Measurements from ENCODE around the gene LMNA.
"Not testable (repeated sequence)": the region's sequence is repeated elsewhere in the genome, so short reads cannot be mapped to it uniquely, and the experiment has no call there.

Gene LMNA

GRCh38 chr1:156162430-156163037 is 48.0 kb downstream of the LMNA start:
- DNase-seq (ENCODE audit: low spot score): no peak

GRCh38 chr1:156163712-156164111 is 49.2 kb downstream of the LMNA start:
- no peak for DNase-seq (ENCODE audit: low spot score)

GRCh38 chr1:156164125-156164831 is 49.8 kb downstream of the LMNA start:
- no peak for DNase-seq (ENCODE audit: low spot score)

DNA sequence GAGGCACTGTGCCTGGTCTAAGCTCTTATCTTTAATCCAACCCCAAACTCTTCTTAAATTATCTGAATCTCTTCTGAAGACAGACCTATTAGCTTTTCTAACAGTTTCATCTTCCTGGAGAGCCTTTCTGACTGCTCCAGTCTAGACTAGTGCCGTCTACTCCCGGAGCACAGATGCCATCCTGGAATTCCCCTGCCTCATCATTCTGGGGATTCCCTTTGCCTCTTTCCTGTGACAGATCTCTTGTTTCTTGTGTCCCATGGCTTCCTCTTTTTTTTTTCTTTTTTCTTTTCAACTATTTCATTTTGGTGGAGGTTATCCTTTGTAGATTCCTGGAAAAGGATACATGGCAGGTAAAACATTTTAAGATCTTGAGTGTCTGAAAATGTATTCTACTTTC is 50.6 kb downstream of the LMNA start:
- no peak for DNase-seq (ENCODE audit: low spot score)

- no peak for DNase-seq (ENCODE audit: low spot score)
These were observed 53.0 kb downstream of the LMNA start for GRCh38 chr1:156167536-156167935.

DNA sequence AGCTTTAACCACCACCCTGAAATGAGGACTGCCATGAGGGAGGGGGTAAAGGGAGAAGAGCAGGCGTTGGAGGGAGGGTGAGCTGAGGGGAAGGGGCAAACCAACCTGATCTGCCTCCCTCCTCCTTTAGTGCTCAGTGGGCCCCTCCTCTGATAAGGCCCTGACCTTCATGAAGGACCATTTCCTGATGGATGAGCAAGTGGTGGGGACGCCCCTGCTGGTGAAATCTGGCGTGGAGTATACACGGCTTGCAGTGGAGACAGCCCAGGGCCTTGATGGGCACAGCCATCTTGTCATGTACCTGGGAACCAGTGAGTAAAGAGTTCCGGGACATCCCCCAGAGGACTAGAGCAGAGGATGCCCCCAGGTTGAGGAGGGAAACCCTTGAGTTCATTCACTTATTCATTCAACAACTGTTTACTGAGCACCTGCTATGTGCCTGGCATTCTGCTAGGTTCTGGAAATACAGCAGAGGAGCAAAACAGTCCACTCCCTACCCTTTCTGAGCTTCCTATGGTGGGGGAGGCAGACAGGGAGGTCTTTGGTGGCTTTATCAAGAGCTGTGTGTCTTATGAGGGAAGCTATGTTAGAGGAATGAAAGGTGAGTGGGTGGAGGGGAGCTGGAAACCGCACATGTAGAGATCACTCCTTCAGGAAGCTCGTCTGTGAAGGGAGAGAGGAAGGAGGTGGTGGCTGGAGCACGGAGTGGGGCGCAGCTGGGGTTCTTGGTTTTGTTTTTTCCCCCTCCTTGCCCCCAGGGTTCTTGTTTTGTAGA is 58.4 kb downstream of the LMNA start:
- DNase-seq (ENCODE audit: low spot score): no peak

GRCh38 chr1:156176610-156177210 is 62.2 kb downstream of the LMNA start:
- DNase-seq (ENCODE audit: low spot score): no peak

- DNase-seq (ENCODE audit: low spot score): peak; percentile 21
These were observed 63.6 kb downstream of the LMNA start for GRCh38 chr1:156177919-156178654.

DNA sequence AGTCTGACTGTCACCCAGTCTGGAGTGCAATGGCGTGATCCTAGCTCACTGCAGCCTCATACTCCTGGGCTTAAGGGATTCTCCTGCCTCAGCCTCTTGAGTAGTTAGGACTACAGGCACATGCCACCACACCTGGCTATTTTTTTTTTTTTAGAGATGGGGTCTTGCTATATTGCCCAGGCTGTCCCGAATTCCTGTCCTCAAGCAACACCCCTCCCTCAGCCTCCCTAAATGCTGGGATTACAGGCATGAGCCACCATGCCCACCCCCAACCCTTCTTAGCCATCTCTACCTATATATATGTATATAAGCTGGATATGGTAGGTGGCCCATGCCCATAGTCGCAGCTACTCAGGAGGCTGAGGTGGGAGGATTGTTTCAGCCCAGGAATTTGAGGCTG is 66.0 kb downstream of the LMNA start:
- DNase-seq (ENCODE audit: low spot score): no peak

GRCh38 chr1:156181391-156181924 is 66.9 kb downstream of the LMNA start:
- DNase-seq (ENCODE audit: low spot score): not testable (repeated sequence)

DNA sequence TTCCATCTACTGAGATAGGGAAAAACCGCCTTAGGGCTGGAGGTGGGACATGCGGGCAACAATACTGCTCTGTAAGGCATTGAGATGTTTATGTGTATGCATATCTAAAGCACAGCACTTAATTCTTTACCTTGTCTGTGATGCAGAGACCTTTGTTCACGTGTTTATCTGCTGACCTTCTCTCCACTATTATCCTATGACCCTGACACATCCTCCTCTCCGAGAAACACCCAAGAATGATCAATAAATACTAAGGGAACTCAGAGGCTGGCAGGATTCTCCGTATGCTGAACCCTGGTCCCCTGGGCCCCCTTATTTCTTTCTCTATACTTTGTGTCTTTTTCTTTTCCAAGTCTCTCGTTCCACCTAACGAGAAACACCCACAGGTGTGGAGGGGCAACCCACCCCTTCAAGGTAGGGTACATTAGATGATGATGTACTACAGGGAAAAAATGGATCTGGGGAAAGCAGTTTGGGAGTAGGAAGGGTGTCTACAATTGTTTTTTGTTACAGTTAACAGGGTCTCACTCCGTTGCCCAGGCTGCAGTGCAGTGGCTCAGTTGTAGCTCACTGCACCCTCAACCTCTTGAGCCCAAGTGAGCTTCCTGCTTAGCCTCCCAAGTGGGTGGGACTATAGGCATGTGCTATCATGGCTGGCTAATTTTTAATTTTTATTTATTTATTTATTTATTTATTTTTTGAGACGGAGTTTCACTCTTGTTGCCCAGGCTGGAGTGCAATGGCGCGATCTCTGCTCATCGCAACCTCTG is 67.7 kb downstream of the LMNA start:
- DNase-seq (ENCODE audit: low spot score): not testable (repeated sequence)

- not testable (repeated sequence) for DNase-seq (ENCODE audit: low spot score)
These were observed 72.1 kb downstream of the LMNA start for GRCh38 chr1:156186347-156187177.

All from CD4-positive, alpha-beta T cell treated with Interleukin-6 at 100 ng/mL for 8 hours (primary cell).